PC-9 (cell line): ENCODE measurements around the gene HCN4. TPM values are rescaled to one million over a fixed set of nuclear protein-coding genes. Genes with fewer than 3 reads are reported as not detected.

Source experiments
- BruUV-seq: library from RNA; stranded (reverse); fragments of 400-500 nt; replicated peaks from 2 replicates; lab custom pipeline; 2021; lab: Mats Ljungman, UMichigan
- CTCF ChIA-PET: fragments of 300-600 bp; sonication (Branson Sonifier 250); formaldehyde crosslinking; loops from one replicate; lab custom pipeline; 2022; ENCODE audit warnings: antibody characterized with exemption; lab: Charles Lee
- POLR2A ChIA-PET: fragments of 300-600 bp; sonication (Branson Sonifier 250); formaldehyde crosslinking; loops from one replicate; lab custom pipeline; 2022; ENCODE audit warnings: antibody characterized with exemption; ENCODE audit not compliant: unreplicated experiment; lab: Charles Lee
- DNase-seq, 2 experiments: peaks; one replicate each; pipeline versions ENCODE4 v3.0.0 to v3.0.0-alpha.2; 2015 to 2022; ENCODE audit warnings: mixed read lengths in 1 of 2
- H2AFZ ChIP-seq: fragments of 200-600 bp; sonication (generic); 2 replicates; pipeline ENCODE4 v1.8.1; 2017; ENCODE audit warnings: antibody characterized with exemption
- H3F3A ChIP-seq: fragments of 200-600 bp; sonication (generic); 2 replicates; pipeline ENCODE4 v1.8.1; 2017; ENCODE audit warnings: antibody characterized with exemption, mild to moderate bottlenecking, low read depth; ENCODE audit not compliant: insufficient read depth
- H3K27ac ChIP-seq: fragments of 200-600 bp; sonication (generic); 2 replicates; pipeline ENCODE4 v1.6.1; 2016; ENCODE audit warnings: mixed run types
- H3K27me3 ChIP-seq: fragments of 200-600 bp; sonication (generic); 2 replicates; pipeline ENCODE4 v1.6.1; 2016; ENCODE audit warnings: low read depth, mixed run types; ENCODE audit not compliant: insufficient read depth
- H3K36me3 ChIP-seq: fragments of 200-600 bp; sonication (generic); 2 replicates; pipeline ENCODE4 v1.6.1; 2016; ENCODE audit warnings: low read depth, mixed run types
- H3K4me1 ChIP-seq: fragments of 200-600 bp; sonication (generic); replicated peaks from 2 replicates; pipeline ENCODE4 v1.6.1; 2016; ENCODE audit warnings: mixed run types; ENCODE audit not compliant: insufficient read depth
- H3K4me2 ChIP-seq: fragments of 200-600 bp; sonication (generic); 2 replicates; pipeline ENCODE4 v1.6.1; 2017; ENCODE audit warnings: mixed run types
- H3K4me3 ChIP-seq: fragments of 200-600 bp; sonication (generic); 2 replicates; pipeline ENCODE4 v1.6.1; 2016; ENCODE audit warnings: mixed run types
- H3K79me2 ChIP-seq: fragments of 200-600 bp; sonication (generic); 2 replicates; pipeline ENCODE4 v1.6.1; 2017; ENCODE audit warnings: low read depth, mixed run types
- H3K9me2 ChIP-seq: fragments of 200-600 bp; sonication (generic); 2 replicates; pipeline ENCODE4 v1.8.1; 2017; ENCODE audit warnings: mild to moderate bottlenecking; ENCODE audit not compliant: insufficient read depth
- H3K9me3 ChIP-seq: fragments of 200-600 bp; sonication (generic); 2 replicates; pipeline ENCODE4 v1.8.1; 2016; ENCODE audit warnings: low read depth; ENCODE audit not compliant: insufficient read depth
- H4K20me1 ChIP-seq: fragments of 200-600 bp; sonication (generic); 2 replicates; pipeline ENCODE4 v1.8.1; 2017; ENCODE audit not compliant: insufficient read depth
- EZH2 ChIP-seq: fragments of 200-600 bp; sonication (generic); IDR thresholded peaks from 2 replicates; pipeline ENCODE4 v1.8.0; 2017; ENCODE audit warnings: antibody characterized with exemption, low read depth
- intact Hi-C: fragments of 100-400 bp; cut with micrococcal nuclease; formaldehyde crosslinking; loops from one replicate; pipeline ENCODE4 v1.10.0; 2022; ENCODE audit not compliant: unreplicated experiment
- total RNA-seq: library from RNA; stranded (reverse); gene quantifications from 2 replicates; pipeline ENCODE4 v1.2.3, GENCODE V29; 2021
- TF ChIP-seq, protein P1 (sequence below): fragments of 200-600 bp; sonication (generic); conservative IDR thresholded peaks from 2 replicates; pipeline ENCODE4 v1.6.1; 2017; ENCODE audit warnings: mixed run types, antibody characterized with exemption, mild to moderate bottlenecking, moderate library complexity

The HCN4 gene
- total RNA-seq, 1 experiment from 2014 or later: not detected

DNA sequence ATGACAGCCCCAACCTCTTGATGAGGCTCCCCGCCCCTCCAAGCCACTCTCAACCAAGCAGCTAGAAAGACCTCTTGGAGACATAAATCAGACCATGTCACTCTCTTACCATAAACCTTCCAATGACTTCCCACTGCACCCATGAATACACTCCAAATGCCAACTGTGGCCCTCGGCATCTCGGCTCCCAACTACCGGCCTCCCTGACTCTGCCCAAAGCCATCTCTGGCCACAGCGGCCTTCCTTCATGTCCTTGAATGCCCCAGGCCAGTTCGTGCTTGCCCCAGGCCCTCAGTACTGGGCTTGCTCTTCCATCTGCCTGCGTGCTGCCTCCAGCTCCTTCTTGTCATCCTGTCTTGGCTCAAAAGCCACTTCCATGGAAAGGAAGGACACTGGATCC, 32.0 kb downstream of the HCN4 start:
- ChIA-PET CTCF (no interaction called here), POLR2A (no interaction called here)
- H3F3A ChIP-seq: no peaks in the 10 kb centered on the region
- intact Hi-C loops: no loop called here
- no peaks in the 10 kb centered on the region for H4K20me1 ChIP-seq
- peaks cover 47% of the 10 kb centered on the region for H3K27me3 ChIP-seq
- no TSS peak for BruUV-seq
- no peak overlapping the region for H3K27ac ChIP-seq
- no peaks in the 10 kb centered on the region for H3K9me3 ChIP-seq
- H3K79me2 ChIP-seq: no peaks in the 10 kb centered on the region
- no peaks in the 10 kb centered on the region for H3K36me3 ChIP-seq
- no peaks in the 10 kb centered on the region for H3K4me1 ChIP-seq
- TF ChIP-seq EZH2: no peak
- TF ChIP-seq, protein P1, sequence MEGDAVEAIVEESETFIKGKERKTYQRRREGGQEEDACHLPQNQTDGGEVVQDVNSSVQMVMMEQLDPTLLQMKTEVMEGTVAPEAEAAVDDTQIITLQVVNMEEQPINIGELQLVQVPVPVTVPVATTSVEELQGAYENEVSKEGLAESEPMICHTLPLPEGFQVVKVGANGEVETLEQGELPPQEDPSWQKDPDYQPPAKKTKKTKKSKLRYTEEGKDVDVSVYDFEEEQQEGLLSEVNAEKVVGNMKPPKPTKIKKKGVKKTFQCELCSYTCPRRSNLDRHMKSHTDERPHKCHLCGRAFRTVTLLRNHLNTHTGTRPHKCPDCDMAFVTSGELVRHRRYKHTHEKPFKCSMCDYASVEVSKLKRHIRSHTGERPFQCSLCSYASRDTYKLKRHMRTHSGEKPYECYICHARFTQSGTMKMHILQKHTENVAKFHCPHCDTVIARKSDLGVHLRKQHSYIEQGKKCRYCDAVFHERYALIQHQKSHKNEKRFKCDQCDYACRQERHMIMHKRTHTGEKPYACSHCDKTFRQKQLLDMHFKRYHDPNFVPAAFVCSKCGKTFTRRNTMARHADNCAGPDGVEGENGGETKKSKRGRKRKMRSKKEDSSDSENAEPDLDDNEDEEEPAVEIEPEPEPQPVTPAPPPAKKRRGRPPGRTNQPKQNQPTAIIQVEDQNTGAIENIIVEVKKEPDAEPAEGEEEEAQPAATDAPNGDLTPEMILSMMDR: no peak
- no peaks in the 10 kb centered on the region for H3K9me2 ChIP-seq
- H2AFZ ChIP-seq: no peak overlapping the region
- DNase-seq: no peak
- H3K4me3 ChIP-seq: no peak overlapping the region
- H3K4me2 ChIP-seq: no peak overlapping the region

DNA sequence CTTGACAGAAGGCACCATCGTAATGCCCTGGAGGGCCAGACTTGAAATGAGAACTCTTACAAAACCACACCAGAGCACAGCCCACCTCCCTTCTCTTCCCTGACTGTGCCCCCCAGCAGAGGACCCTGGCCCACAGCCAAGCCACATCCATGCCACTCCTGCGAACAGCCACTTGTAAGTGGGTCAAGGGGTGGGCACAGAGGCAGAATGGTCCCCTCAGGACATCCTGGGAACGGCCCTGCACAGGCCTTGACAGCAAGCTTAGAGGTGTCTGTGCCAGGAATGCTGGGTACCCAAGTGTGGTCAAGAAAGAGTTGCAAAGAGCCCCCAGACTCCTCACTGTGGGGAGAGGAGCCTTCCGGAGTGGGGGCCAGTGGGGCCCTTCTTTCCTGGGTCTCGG, 33.3 kb downstream of the HCN4 start:
- Histone ChIP-seq H2AFZ (no peak overlapping the region), H3K36me3 (no peaks in the 10 kb centered on the region), H3K4me2 (no peak overlapping the region), H3K9me3 (no peaks in the 10 kb centered on the region), H3F3A (no peaks in the 10 kb centered on the region), H3K79me2 (no peaks in the 10 kb centered on the region), H3K27me3 (peaks cover 47% of the 10 kb centered on the region), H3K4me3 (no peak overlapping the region), H3K4me1 (no peaks in the 10 kb centered on the region), H4K20me1 (no peaks in the 10 kb centered on the region), H3K27ac (no peak overlapping the region), H3K9me2 (no peaks in the 10 kb centered on the region)
- ChIA-PET POLR2A (no interaction called here), CTCF (no interaction called here)
- no peak for DNase-seq
- no TSS peak for BruUV-seq
- intact Hi-C loops: no loop called here
- TF ChIP-seq EZH2: no peak
- TF ChIP-seq, protein P1: no peak

DNA sequence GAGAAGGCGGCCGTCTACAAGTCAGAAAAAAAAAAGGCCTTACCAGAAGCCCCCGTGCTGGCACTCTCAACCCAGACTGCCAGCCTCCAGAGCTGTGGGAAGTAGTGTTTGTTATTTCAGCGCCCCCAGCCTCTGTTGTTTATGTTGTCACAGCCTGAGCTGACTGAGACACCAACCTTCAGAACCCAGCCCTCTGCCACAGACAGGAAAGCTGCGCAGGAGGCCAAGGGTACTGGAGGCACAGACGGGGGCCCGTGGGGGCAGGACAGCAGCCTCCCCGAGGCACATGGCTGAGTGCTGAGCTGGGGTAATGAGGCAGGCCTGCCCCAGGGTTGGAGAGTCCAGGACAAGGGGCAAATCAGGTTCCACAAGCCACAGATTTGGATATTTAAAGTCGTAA, 33.7 kb downstream of the HCN4 start:
- no peaks in the 10 kb centered on the region for H3K36me3 ChIP-seq
- H3K4me2 ChIP-seq: no peak overlapping the region
- no TSS peak for BruUV-seq
- POLR2A ChIA-PET: no interaction called here
- H3K27ac ChIP-seq: no peak overlapping the region
- peaks cover 47% of the 10 kb centered on the region for H3K27me3 ChIP-seq
- intact Hi-C loops: no loop called here
- no peaks in the 10 kb centered on the region for H4K20me1 ChIP-seq
- TF ChIP-seq, protein P1: no peak
- TF ChIP-seq EZH2: no peak
- no peaks in the 10 kb centered on the region for H3K79me2 ChIP-seq
- H3K4me3 ChIP-seq: no peak overlapping the region
- H3K9me2 ChIP-seq: no peaks in the 10 kb centered on the region
- H2AFZ ChIP-seq: no peak overlapping the region
- CTCF ChIA-PET: no interaction called here
- no peaks in the 10 kb centered on the region for H3K4me1 ChIP-seq
- no peaks in the 10 kb centered on the region for H3K9me3 ChIP-seq
- H3F3A ChIP-seq: no peaks in the 10 kb centered on the region
- no peak for DNase-seq
